ENCODE results near the gene TEX53.

TEX53 gene

GRCh38 chr9:114624677-114625076, 32.9 kb downstream of the TEX53 start:
- Histone ChIP-seq H3K9me3 (replicated peaks in 1 of 2; ENCODE audit: control insufficient read depth in 2 of 2, insufficient read depth in 1 of 2, low read depth in 1 of 2, low read length in 2 of 2) (no peaks in the 10 kb centered on the region), H2AFZ (ENCODE audit: low read length) (no peak overlapping the region), H3K4me2 (ENCODE audit: insufficient read depth, low read length, poor library complexity, severe bottlenecking) (no peak overlapping the region), H3K18ac (ENCODE audit: low read length) (no peak overlapping the region), H2BK12ac (ENCODE audit: low read length) (no peak overlapping the region), H2BK5ac (ENCODE audit: low read length) (no peak overlapping the region), H3K79me1 (ENCODE audit: low read depth, low read length) (no peaks in the 10 kb centered on the region), H2BK120ac (ENCODE audit: low read depth, low read length) (no peak overlapping the region), H4K91ac (ENCODE audit: low read depth, low read length, poor library complexity) (no peak overlapping the region), H4K8ac (ENCODE audit: low read depth, low read length) (no peak overlapping the region), H3K4ac (ENCODE audit: low read length) (no peak overlapping the region), H3K14ac (ENCODE audit: low read length) (no peak overlapping the region), H3K23ac (ENCODE audit: low read depth, low read length, poor library complexity) (no peak overlapping the region), H2AK5ac (ENCODE audit: low read depth, low read length) (no peak overlapping the region), H3K27ac (replicated peaks; ENCODE audit: low read length) (no peak overlapping the region), H3K36me3 (replicated peaks in 1 of 2; ENCODE audit: control insufficient read depth in 2 of 2, insufficient read depth in 2 of 2, low read length in 2 of 2) (peaks cover 0 to 5% of the 10 kb centered on the region in 2 donors), H3K9ac (ENCODE audit: low read depth, low read length, poor library complexity) (no peak overlapping the region), H2BK15ac (ENCODE audit: low read length) (no peak overlapping the region), H3K27me3 (ENCODE audit: control insufficient read depth in 3 of 3, insufficient read depth in 3 of 3, low read depth in 1 of 3, low read length in 3 of 3) (no peaks in the 10 kb centered on the region), H3K4me1 (ENCODE audit: control insufficient read depth in 2 of 2, insufficient read depth in 1 of 2, low read depth in 1 of 2, low read length in 2 of 2) (no peaks in the 10 kb centered on the region), H3K4me3 (ENCODE audit: low read length in 2 of 2) (no peak overlapping the region)
- DNase-seq (ENCODE audit: low spot score): no peak
- no CpG with 5 or more reads among the region's 2 CpGs for WGBS, 2 donors (ENCODE audit: extremely low coverage in 2 of 2, insufficient read length in 2 of 2, insufficient replicate concordance in 1 of 2)

DNA sequence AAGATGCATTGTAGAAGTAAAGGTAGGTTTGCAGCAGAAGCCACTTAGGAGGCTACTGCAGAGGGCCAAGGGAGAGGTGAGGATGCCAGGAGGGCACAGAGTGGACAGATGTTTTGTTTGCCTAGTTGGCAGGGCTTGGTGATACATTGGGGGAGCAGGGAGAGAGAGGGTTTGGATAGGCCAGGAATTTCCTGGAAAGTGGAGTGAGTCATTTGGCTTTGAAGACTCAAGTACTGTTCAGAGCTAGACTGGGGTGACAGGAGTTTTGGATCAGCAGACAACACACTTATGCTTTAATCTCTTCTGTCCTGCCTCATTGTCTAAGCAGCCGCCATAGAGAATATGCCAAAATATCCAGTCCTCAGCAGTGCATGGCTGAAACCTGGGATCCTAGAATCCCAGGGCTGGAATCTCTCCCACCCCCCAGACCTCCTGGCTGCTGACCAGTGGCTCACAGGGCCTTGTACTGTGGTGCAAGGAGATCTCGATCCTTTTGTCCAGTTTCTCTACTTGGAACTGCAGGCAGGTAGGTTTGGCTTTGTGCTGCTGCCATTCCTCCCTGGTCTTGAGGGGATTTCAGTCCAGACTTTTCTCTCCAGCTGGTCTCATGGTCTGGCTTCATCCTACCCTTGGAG, 35.5 kb downstream of the TEX53 start:
- Histone ChIP-seq H2BK15ac (ENCODE audit: low read length) (no peak overlapping the region), H3K18ac (ENCODE audit: low read length) (peak overlapping the region; percentile 35), H2AK5ac (ENCODE audit: low read depth, low read length) (no peak overlapping the region), H4K8ac (ENCODE audit: low read depth, low read length) (no peak overlapping the region), H3K23ac (ENCODE audit: low read depth, low read length, poor library complexity) (no peak overlapping the region), H3K4ac (ENCODE audit: low read length) (no peak overlapping the region), H2BK5ac (ENCODE audit: low read length) (no peak overlapping the region), H3K14ac (ENCODE audit: low read length) (no peak overlapping the region), H3K4me2 (ENCODE audit: insufficient read depth, low read length, poor library complexity, severe bottlenecking) (no peak overlapping the region), H3K79me1 (ENCODE audit: low read depth, low read length) (no peaks in the 10 kb centered on the region), H3K9ac (ENCODE audit: low read depth, low read length, poor library complexity) (no peak overlapping the region), H3K36me3 (replicated peaks in 1 of 2; ENCODE audit: control insufficient read depth in 2 of 2, insufficient read depth in 2 of 2, low read length in 2 of 2) (no peaks in the 10 kb centered on the region), H3K27ac (replicated peaks; ENCODE audit: low read length) (no peak overlapping the region), H3K9me3 (replicated peaks in 1 of 2; ENCODE audit: control insufficient read depth in 2 of 2, insufficient read depth in 1 of 2, low read depth in 1 of 2, low read length in 2 of 2) (no peaks in the 10 kb centered on the region), H4K91ac (ENCODE audit: low read depth, low read length, poor library complexity) (no peak overlapping the region), H2BK120ac (ENCODE audit: low read depth, low read length) (no peak overlapping the region), H2AFZ (ENCODE audit: low read length) (no peak overlapping the region), H3K4me1 (ENCODE audit: control insufficient read depth in 2 of 2, insufficient read depth in 1 of 2, low read depth in 1 of 2, low read length in 2 of 2) (no peaks in the 10 kb centered on the region), H3K4me3 (ENCODE audit: low read length in 2 of 2) (no peak overlapping the region), H2BK12ac (ENCODE audit: low read length) (no peak overlapping the region), H3K27me3 (ENCODE audit: control insufficient read depth in 3 of 3, insufficient read depth in 3 of 3, low read depth in 1 of 3, low read length in 3 of 3) (no peaks in the 10 kb centered on the region)
- no peak for DNase-seq (ENCODE audit: low spot score)
- no CpG with 5 or more reads among the region's 2 CpGs for WGBS, 2 donors (ENCODE audit: extremely low coverage in 2 of 2, insufficient read length in 2 of 2, insufficient replicate concordance in 1 of 2)

DNA sequence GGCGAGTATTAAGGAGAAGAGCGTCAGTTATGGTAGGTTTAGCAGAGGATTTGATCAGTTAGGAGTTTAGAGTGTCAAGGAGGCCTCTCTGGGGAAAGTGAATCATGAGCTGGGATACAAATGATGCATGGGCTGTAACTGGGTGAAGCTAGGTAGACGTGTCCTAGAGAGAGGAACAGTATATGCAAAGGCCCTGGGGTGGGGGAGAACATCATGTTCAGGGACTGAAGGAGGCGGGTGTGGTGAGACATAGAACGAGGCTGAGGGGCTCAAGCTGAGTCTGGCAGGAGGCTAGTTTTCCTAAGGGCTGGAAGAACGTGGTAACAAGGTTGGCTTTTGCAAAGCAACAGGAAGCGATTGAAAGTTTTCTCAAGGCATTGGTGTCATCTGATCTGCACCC, 36.0 kb downstream of the TEX53 start:
- Histone ChIP-seq H3K14ac (ENCODE audit: low read length) (no peak overlapping the region), H3K4ac (ENCODE audit: low read length) (no peak overlapping the region), H2AFZ (ENCODE audit: low read length) (no peak overlapping the region), H3K36me3 (replicated peaks in 1 of 2; ENCODE audit: control insufficient read depth in 2 of 2, insufficient read depth in 2 of 2, low read length in 2 of 2) (no peaks in the 10 kb centered on the region), H3K27me3 (ENCODE audit: control insufficient read depth in 3 of 3, insufficient read depth in 3 of 3, low read depth in 1 of 3, low read length in 3 of 3) (no peaks in the 10 kb centered on the region), H3K18ac (ENCODE audit: low read length) (no peak overlapping the region), H3K27ac (replicated peaks; ENCODE audit: low read length) (no peak overlapping the region), H4K91ac (ENCODE audit: low read depth, low read length, poor library complexity) (no peak overlapping the region), H3K9ac (ENCODE audit: low read depth, low read length, poor library complexity) (no peak overlapping the region), H2BK5ac (ENCODE audit: low read length) (no peak overlapping the region), H3K4me2 (ENCODE audit: insufficient read depth, low read length, poor library complexity, severe bottlenecking) (no peak overlapping the region), H2BK120ac (ENCODE audit: low read depth, low read length) (no peak overlapping the region), H3K79me1 (ENCODE audit: low read depth, low read length) (no peaks in the 10 kb centered on the region), H2BK15ac (ENCODE audit: low read length) (no peak overlapping the region), H4K8ac (ENCODE audit: low read depth, low read length) (no peak overlapping the region), H3K9me3 (replicated peaks in 1 of 2; ENCODE audit: control insufficient read depth in 2 of 2, insufficient read depth in 1 of 2, low read depth in 1 of 2, low read length in 2 of 2) (no peaks in the 10 kb centered on the region), H3K4me1 (ENCODE audit: control insufficient read depth in 2 of 2, insufficient read depth in 1 of 2, low read depth in 1 of 2, low read length in 2 of 2) (no peaks in the 10 kb centered on the region), H3K23ac (ENCODE audit: low read depth, low read length, poor library complexity) (no peak overlapping the region), H3K4me3 (ENCODE audit: low read length in 2 of 2) (no peak overlapping the region), H2BK12ac (ENCODE audit: low read length) (no peak overlapping the region), H2AK5ac (ENCODE audit: low read depth, low read length) (no peak overlapping the region)
- WGBS, 2 donors (ENCODE audit: extremely low coverage in 2 of 2, insufficient read length in 2 of 2, insufficient replicate concordance in 1 of 2): no CpG with 5 or more reads among the region's 7 CpGs
- DNase-seq (ENCODE audit: low spot score): no peak

DNA sequence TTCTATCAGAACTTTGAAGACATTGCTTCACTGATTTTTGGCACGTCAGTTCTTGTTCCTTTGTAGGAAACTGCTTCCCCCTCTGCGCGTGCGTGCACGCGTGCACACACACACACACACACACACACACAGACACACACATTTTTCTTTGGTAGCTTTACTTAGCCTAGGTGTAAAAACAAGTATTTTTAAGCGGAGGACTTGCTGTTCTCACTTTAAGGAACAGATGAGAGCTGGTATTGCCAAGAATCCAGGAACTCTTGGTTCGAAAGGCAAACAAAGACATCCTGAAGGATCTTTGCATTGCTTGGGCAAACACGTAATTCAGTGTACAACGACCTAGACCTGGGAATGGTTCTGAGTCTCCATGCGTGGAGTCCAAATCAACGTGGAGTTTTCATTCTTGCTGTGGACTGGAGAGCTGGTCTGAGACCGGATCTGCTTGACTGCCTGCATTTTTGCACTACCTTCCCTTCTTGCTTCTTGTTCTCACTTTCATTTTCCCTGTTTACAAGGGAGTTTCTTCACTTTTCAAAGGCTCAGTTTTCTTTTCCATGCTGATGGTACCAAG, 38.3 kb downstream of the TEX53 start:
- Histone ChIP-seq H2AFZ (ENCODE audit: low read length) (no peak overlapping the region), H2BK5ac (ENCODE audit: low read length) (no peak overlapping the region), H3K4me3 (ENCODE audit: low read length in 2 of 2) (no peak overlapping the region), H3K4ac (ENCODE audit: low read length) (no peak overlapping the region), H3K4me2 (ENCODE audit: insufficient read depth, low read length, poor library complexity, severe bottlenecking) (no peak overlapping the region), H4K91ac (ENCODE audit: low read depth, low read length, poor library complexity) (no peak overlapping the region), H3K4me1 (ENCODE audit: control insufficient read depth in 2 of 2, insufficient read depth in 1 of 2, low read depth in 1 of 2, low read length in 2 of 2) (no peaks in the 10 kb centered on the region), H3K9ac (ENCODE audit: low read depth, low read length, poor library complexity) (no peak overlapping the region), H2AK5ac (ENCODE audit: low read depth, low read length) (no peak overlapping the region), H3K27me3 (ENCODE audit: control insufficient read depth in 3 of 3, insufficient read depth in 3 of 3, low read depth in 1 of 3, low read length in 3 of 3) (no peaks in the 10 kb centered on the region), H2BK120ac (ENCODE audit: low read depth, low read length) (no peak overlapping the region), H3K23ac (ENCODE audit: low read depth, low read length, poor library complexity) (no peak overlapping the region), H4K8ac (ENCODE audit: low read depth, low read length) (no peak overlapping the region), H2BK12ac (ENCODE audit: low read length) (no peak overlapping the region), H2BK15ac (ENCODE audit: low read length) (no peak overlapping the region), H3K36me3 (replicated peaks in 1 of 2; ENCODE audit: control insufficient read depth in 2 of 2, insufficient read depth in 2 of 2, low read length in 2 of 2) (no peaks in the 10 kb centered on the region), H3K14ac (ENCODE audit: low read length) (no peak overlapping the region), H3K18ac (ENCODE audit: low read length) (no peak overlapping the region), H3K27ac (replicated peaks; ENCODE audit: low read length) (no peak overlapping the region), H3K9me3 (replicated peaks in 1 of 2; ENCODE audit: control insufficient read depth in 2 of 2, insufficient read depth in 1 of 2, low read depth in 1 of 2, low read length in 2 of 2) (no peaks in the 10 kb centered on the region), H3K79me1 (ENCODE audit: low read depth, low read length) (no peaks in the 10 kb centered on the region)
- WGBS, 2 donors (ENCODE audit: extremely low coverage in 2 of 2, insufficient read length in 2 of 2, insufficient replicate concordance in 1 of 2): no CpG with 5 or more reads among the region's 13 CpGs
- DNase-seq (ENCODE audit: low spot score): no peak
